Mesothelial cell of epicardium (in vitro differentiated cells): ENCODE results near the gene TRPV5. TPM values are rescaled to one million over a fixed set of nuclear protein-coding genes. Genes with fewer than 3 reads are reported as not detected.
A peak's percentile ranks its signal among the peaks of the same experiment; 100 is the strongest.

Source experiments
- DNase-seq, 2 experiments: peaks; one replicate each; pipeline ENCODE4 v3.0.0; 2021; ENCODE audit warnings: low spot score in 2 of 2; ENCODE audit not compliant: unreplicated experiment in 2 of 2
- H3K27ac Mint-ChIP-seq: 2 replicates; pipeline ENCODE4 v1.8.0; 2021; ENCODE audit warnings: mixed read lengths
- H3K27me3 Mint-ChIP-seq: 2 replicates; pipeline ENCODE4 v1.8.0; 2021; ENCODE audit warnings: low read depth, mixed read lengths
- H3K36me3 Mint-ChIP-seq: 2 replicates; pipeline ENCODE4 v1.8.0; 2021; ENCODE audit warnings: mixed read lengths
- H3K4me1 Mint-ChIP-seq: 2 replicates; pipeline ENCODE4 v1.8.0; 2021; ENCODE audit warnings: mixed read lengths
- H3K4me3 Mint-ChIP-seq: 2 replicates; pipeline ENCODE4 v1.8.0; 2021; ENCODE audit warnings: mild to moderate bottlenecking, moderate library complexity, mixed read lengths
- H3K9me3 Mint-ChIP-seq: 2 replicates; pipeline ENCODE4 v1.8.0; 2021; ENCODE audit warnings: mixed read lengths
- CTCF ChIP-seq: fragments of 200-600 bp; sonication (generic); IDR thresholded peaks from one replicate; pipeline ENCODE4 v1.5.0; 2021; ENCODE audit warnings: antibody characterized with exemption; ENCODE audit not compliant: unreplicated experiment
- total RNA-seq: library from RNA; stranded (reverse); gene quantifications from 3 replicates; pipeline ENCODE4 v1.2.1, GENCODE V29; 2021

The TRPV5 gene
- total RNA-seq, 1 donor from 2014 or later: 0.56 TPM

DNA sequence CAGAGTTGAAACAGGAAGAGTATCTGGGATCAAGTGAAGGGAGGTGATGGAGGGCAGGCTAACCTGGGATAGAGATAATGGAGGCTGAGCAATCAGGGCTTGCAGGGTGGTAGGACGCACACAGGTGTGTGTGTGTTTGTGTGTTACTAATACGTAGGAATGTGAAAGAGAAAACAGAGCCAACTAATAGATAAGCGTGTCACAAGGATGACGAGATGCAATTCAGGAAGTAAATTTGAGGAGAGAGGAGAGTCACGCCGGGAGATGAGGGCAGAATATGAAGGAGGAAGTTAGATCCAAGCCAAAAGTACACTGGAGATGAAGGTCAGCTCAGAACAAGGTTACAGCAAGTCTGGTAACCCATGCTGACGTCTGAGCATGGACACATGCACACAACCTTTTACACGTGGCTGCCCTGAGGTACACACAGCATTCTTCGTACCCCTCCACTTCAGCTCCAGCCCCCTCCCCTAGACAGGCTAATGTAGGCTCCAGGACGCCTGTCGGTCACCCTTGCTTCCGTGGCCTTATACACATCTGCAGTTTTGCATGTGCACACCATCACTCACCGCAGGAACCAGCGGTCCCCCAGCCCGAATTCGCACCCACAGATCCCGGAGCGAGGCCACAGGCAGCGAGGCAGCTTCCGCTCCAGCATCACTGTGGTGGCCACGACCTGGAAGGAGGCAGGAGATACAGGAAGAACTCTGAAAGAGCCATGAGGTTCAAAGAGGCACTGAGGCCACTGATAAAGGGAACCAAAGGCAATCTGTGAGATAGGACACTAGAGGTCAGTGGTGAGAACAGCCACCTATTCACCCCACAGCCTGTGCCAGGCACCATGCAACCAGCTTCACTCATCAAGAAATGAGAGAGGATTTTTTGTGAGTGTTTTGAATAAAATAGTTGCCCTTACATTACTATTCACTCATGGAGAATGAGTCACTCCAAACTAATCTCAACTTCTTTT, 24.3 kb downstream of the TRPV5 start:
- no peak for TF ChIP-seq CTCF
- H3K27ac Mint-ChIP-seq: peak overlapping the region; percentile 8
- peaks cover 27% of the 10 kb centered on the region for H3K4me1 Mint-ChIP-seq
- H3K9me3 Mint-ChIP-seq: peaks cover 12% of the 10 kb centered on the region
- no peak overlapping the region for H3K4me3 Mint-ChIP-seq
- no peak for DNase-seq
- no peaks in the 10 kb centered on the region for H3K27me3 Mint-ChIP-seq
- no peaks in the 10 kb centered on the region for H3K36me3 Mint-ChIP-seq

DNA sequence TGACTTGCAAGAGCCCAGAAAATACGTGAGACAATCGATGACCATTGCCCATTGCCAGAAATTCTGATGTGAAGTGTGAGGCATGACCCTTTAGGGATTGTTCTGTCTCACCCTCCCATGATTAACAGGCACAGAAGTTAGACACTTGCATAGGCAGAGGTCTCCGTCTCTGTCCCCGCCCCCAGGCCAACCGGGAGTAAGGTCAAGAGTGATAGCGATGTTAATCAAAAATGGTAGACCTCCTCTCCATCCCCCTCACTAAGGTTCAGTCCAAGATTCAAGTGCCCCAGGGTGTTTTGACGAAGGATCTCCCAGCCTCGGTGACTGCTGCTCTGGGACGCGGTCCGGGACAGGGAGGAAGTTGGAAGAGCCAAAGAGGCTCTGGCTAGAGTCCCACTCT, 25.3 kb downstream of the TRPV5 start:
- Mint-ChIP-seq H3K27me3 (no peaks in the 10 kb centered on the region), H3K27ac (no peak overlapping the region), H3K4me3 (no peak overlapping the region), H3K36me3 (no peaks in the 10 kb centered on the region), H3K9me3 (peaks cover 12% of the 10 kb centered on the region), H3K4me1 (peaks cover 18% of the 10 kb centered on the region)
- no peak for TF ChIP-seq CTCF
- DNase-seq: no peak

- H3K36me3 Mint-ChIP-seq: no peaks in the 10 kb centered on the region
- TF ChIP-seq CTCF: no peak
- peaks cover 23% of the 10 kb centered on the region for H3K9me3 Mint-ChIP-seq
- H3K27ac Mint-ChIP-seq: no peak overlapping the region
- H3K4me1 Mint-ChIP-seq: peaks cover 10% of the 10 kb centered on the region
- no peak overlapping the region for H3K4me3 Mint-ChIP-seq
- H3K27me3 Mint-ChIP-seq: no peaks in the 10 kb centered on the region
- DNase-seq: no peak
Measured at GRCh38 chr7:142906643-142907042, 26.9 kb downstream of the TRPV5 start.

DNA sequence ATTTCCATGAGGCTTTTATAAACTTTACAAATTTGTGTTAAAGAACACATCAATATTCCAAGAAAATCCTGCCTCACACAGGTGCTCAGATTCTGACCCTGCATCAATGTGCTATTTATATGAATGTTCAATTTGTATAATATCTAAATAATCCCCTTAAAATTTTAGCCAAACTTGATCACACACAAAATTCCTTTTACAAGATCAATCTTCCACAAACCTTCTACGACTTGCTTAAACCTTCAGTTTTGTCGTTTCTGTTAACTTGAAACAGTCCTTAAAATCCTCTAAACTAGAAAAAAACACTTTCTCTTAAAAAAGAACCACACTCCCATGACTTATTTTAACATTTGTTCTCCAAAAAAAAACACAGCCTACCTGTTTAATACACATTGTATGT, 27.8 kb downstream of the TRPV5 start:
- no peak overlapping the region for H3K27ac Mint-ChIP-seq
- H3K4me1 Mint-ChIP-seq: peaks cover 8% of the 10 kb centered on the region
- DNase-seq: no peak
- no peaks in the 10 kb centered on the region for H3K36me3 Mint-ChIP-seq
- H3K4me3 Mint-ChIP-seq: no peak overlapping the region
- peaks cover 19% of the 10 kb centered on the region for H3K9me3 Mint-ChIP-seq
- H3K27me3 Mint-ChIP-seq: no peaks in the 10 kb centered on the region
- TF ChIP-seq CTCF: no peak

- no peak overlapping the region for H3K4me3 Mint-ChIP-seq
- H3K36me3 Mint-ChIP-seq: no peaks in the 10 kb centered on the region
- no peak for DNase-seq
- H3K9me3 Mint-ChIP-seq: peaks cover 19% of the 10 kb centered on the region
- H3K27ac Mint-ChIP-seq: no peak overlapping the region
- no peak for TF ChIP-seq CTCF
- no peaks in the 10 kb centered on the region for H3K27me3 Mint-ChIP-seq
- H3K4me1 Mint-ChIP-seq: no peaks in the 10 kb centered on the region
Measured at GRCh38 chr7:142904128-142904527, 29.4 kb downstream of the TRPV5 start.
